Measurements from ENCODE around the gene ACSL5.
"Not testable (repeated sequence)": the region's sequence is repeated elsewhere in the genome, so short reads cannot be mapped to it uniquely, and the experiment has no call there.

The ACSL5 gene

GRCh38 chr10:112377116-112377515 lies 3.2 kb downstream of the ACSL5 start:
- DNase-seq, result not testable (repeated sequence)

- no peak for DNase-seq
Measured at GRCh38 chr10:112379635-112380296, 5.8 kb downstream of the ACSL5 start.

- DNase-seq, result no peak
Measured at GRCh38 chr10:112382515-112383235, 8.8 kb downstream of the ACSL5 start.

DNA sequence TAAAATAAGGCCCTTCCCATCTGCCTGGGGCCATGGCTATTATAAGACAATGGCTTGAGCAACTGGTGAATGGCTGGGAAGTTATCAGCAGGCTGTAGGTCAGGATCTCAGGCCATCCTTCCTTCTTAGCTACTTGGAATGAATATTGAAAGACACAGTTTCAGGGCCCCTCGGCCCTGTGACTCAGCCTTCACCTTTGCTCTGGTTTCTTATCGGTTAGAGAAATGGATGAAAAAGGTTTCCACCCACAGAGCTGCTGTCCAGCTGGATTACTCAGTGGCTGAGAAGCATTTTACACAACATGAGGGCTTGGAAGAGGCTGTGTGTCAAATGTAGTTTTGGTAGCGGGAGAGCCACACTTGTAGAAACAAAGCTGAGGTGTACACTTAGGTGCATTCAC lies 9.4 kb downstream of the ACSL5 start:
- no peak for DNase-seq

GRCh38 chr10:112384141-112384540 lies 10.2 kb downstream of the ACSL5 start:
- no peak for DNase-seq

DNA sequence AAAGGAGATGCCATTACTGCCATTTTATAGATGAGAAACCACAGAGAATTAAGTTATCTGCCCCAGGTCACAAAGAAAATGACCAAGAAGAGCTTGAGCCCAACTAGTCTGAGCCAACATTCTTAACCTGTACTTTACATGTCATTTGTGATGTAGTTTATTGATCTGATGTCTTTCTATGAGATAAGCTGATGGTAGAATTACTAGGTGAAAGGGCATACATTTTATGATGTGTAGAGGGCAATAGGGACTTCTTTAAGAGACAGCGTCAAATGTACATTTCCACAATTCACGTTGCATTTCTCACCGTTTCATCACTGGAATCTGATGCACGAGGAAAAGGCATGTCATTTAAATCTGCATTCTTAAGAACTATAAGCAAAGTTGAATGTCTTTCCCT lies 11.3 kb downstream of the ACSL5 start:
- DNase-seq, result no peak

GRCh38 chr10:112388056-112388455 lies 14.1 kb downstream of the ACSL5 start:
- not testable (repeated sequence) for DNase-seq

- DNase-seq, result no peak
Measured at GRCh38 chr10:112388548-112388947, 14.6 kb downstream of the ACSL5 start.

- peak; percentile 53 for DNase-seq
Measured at GRCh38 chr10:112389271-112389822, 15.4 kb downstream of the ACSL5 start.

GRCh38 chr10:112390125-112390703 lies 16.3 kb downstream of the ACSL5 start:
- no peak for DNase-seq

DNA sequence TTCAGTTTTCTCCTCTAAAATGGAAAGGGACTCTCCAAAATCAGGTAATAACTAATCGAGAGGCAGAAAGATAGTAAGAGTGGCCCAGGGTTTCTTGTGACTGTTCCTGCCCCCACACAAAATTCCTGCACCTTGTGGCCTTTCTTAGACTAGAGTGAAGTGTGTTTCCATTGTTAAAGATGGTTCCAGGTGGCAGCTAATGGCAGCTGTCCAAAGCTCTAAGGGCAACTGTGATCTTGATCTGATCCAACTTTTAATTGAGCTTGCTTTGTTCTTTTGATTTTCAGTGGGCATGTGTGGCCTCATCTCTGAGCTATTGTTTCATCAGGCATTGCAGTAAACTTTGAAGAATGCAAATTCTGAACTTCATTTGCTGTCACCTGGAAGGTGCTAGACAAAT lies 19.4 kb downstream of the ACSL5 start:
- DNase-seq, result no peak

DNA sequence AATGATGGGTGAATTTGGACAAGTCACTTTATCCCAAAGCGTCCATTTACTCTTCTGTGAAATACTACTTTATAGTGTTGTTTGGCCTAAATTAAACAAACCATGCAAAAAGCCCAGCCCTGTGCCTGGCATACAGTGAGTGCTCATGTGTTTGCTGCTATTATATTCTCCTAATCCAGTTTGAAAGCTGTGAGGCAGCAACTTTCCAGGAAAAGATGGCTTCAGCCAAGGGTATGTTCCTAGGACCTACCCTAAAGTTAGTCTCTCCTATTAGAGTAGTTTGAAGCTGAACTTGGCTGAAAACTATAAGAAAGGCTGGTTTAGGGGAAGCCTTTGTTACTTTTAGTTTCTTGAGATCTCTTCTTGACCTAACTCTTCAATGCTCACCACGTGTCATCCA lies 19.9 kb downstream of the ACSL5 start:
- DNase-seq, result no peak

GRCh38 chr10:112394475-112394875 lies 20.6 kb downstream of the ACSL5 start:
- no peak for DNase-seq

- DNase-seq, result no peak
Measured at GRCh38 chr10:112395809-112396530, 22.1 kb downstream of the ACSL5 start.

DNA sequence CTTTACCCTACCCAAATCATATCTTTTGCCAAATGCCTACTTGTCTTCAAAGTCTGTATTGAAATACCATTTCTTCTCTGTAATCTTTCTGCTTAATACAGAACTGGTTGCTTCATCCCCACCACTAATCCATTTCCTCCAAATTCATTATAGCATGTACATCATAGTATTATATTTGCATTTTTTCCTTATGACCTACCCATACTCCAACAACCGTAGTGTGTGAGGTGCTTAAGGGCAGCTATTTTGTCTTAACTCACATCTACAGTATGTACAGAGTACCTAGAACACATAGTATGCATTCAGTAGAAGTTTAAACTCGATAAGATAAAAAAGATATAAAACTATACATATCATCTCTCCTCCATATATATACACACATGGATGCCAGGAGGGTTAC lies 23.7 kb downstream of the ACSL5 start:
- no peak for DNase-seq

GRCh38 chr10:112402917-112403316 lies 29.0 kb downstream of the ACSL5 start:
- no peak for DNase-seq

GRCh38 chr10:112404617-112405016 lies 30.7 kb downstream of the ACSL5 start:
- no peak for DNase-seq

- DNase-seq, result not testable (repeated sequence)
Measured at GRCh38 chr10:112406806-112407205, 32.9 kb downstream of the ACSL5 start.

GRCh38 chr10:112407696-112408095 lies 33.8 kb downstream of the ACSL5 start:
- no peak for DNase-seq

DNA sequence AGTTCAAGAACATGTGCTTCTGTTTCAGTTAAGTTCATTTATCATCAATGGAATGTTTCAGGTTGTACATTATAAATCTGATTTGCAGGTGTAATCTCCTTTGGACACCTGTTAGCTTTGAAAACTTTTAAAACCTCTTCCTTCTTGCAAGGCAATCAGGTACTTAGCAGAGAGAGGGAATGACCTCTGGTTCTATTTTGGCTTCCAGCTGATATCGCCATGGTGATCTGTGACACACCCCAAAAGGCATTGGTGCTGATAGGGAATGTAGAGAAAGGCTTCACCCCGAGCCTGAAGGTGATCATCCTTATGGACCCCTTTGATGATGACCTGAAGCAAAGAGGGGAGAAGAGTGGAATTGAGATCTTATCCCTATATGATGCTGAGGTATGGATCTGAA lies 35.4 kb downstream of the ACSL5 start:
- no peak for DNase-seq

DNA sequence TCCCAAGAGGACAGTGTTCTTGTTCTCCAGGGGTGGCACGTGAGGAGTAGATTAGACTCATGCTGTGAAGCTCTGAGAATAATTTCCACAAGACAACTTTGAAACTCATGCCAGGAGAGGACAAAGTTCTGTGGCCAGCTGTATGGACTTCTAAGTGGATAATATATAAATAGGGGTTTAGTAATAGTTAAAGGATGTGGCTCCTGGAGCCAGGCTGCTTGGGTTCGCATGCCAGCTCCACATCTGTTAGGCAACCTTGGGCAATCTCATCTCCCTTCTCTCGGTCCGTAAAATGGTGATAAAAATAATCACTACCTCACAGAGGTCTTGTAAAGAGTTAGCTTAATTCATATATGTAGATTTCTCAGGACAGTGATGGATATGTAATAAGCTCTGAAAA lies 35.8 kb downstream of the ACSL5 start:
- DNase-seq, result no peak

DNA sequence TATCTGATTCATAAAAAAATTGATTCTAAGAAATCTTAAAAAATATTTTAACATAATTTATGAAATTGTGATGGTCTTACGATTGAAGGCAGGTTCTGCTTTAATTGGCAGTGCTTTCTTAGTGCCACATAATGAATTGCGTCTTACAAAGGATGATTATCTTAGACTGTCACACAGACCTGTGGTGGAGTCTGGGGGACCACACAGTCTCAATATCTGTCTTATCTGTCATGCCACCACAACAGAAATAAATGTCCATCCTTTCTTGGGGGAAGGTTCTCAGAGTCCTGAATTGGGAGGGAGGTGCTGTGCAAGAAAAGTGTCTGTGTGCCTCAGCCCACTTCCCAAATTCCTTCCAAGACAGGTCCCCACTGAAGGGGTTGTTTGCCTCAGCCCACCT lies 38.8 kb downstream of the ACSL5 start:
- DNase-seq, result no peak

DNA sequence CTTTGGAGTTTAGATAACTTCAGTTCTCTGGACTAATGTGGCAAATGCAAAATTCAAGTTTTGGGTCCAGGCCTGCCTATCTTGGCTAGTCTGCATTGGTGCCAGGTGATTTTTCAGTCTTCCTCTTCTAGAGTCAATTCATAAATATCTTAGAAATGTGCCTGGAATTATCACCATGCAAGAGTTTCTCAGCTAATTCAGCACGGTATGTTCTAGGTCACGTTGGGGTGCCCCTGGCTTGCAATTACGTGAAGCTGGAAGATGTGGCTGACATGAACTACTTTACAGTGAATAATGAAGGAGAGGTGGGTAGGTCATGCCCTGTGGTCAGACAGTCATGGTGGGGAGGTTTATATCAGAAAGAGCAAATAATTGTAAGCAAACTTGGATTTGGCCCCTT lies 47.8 kb downstream of the ACSL5 start:
- DNase-seq, result no peak
